C4-2B (cell line): Measurements from ENCODE around the gene XIAP.

ENCODE experiments used
- CTCF ChIP-seq: fragments of 450-650 bp; conservative IDR thresholded peaks from 2 replicates; pipeline ENCODE4 v1.5.1; 2017; ENCODE audit warnings: mild to moderate bottlenecking
- ZFX ChIP-seq: fragments of 450-650 bp; IDR thresholded peaks from 2 replicates; pipeline ENCODE4 v1.6.1; 2017

DNA sequence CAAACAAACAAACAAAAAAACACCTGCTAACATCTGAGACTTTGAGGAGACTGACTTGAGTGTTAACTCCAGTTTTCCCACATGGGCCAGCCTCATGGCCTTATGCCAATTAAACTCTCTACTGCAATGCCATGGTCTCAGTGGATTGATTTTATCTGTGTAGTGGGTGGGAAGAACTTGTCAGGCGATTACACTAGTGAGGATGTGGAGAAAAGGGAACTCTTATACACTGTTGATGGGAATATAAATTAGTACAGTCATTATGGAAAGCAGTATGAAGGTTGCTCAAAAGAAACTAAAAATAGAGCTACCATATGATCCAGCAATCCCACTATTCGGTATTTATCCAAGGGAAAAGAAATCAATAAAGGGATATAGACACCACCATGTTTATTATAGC lies 12.8 kb upstream of the XIAP start:
- TF ChIP-seq CTCF (no peak), ZFX (no peak)
